Measurements from ENCODE around the gene LHX5.

LHX5 gene

GRCh38 chr12:113437729-113438100 lies 34.0 kb downstream of the LHX5 start:
- no peak for DNase-seq

- DNase-seq: no peak
Measured at GRCh38 chr12:113436993-113437728, 34.5 kb downstream of the LHX5 start.

DNA sequence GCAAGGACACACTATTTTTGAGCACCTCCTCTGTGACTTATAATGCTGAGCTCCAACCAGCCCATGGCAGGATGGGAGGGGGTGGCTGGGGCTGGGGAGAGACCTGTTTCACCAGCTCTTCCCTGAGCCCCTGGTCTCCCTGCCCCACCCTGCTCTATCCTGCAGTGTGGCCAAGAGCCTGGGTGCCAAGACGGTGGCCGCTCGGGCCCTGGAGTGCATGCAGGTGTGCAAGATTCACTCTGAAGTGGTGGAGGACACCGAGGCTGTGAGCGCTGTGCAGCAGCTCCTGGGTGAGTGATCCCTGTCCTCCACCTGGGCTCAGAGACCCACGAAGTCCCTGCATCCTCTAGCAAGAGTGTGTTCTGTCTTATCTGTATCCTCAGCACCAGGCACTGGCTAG lies 35.1 kb downstream of the LHX5 start:
- DNase-seq: no peak

- DNase-seq: no peak
Measured at GRCh38 chr12:113435367-113435766, 36.3 kb downstream of the LHX5 start.

- no peak for DNase-seq
Measured at GRCh38 chr12:113432986-113433385, 38.7 kb downstream of the LHX5 start.

DNA sequence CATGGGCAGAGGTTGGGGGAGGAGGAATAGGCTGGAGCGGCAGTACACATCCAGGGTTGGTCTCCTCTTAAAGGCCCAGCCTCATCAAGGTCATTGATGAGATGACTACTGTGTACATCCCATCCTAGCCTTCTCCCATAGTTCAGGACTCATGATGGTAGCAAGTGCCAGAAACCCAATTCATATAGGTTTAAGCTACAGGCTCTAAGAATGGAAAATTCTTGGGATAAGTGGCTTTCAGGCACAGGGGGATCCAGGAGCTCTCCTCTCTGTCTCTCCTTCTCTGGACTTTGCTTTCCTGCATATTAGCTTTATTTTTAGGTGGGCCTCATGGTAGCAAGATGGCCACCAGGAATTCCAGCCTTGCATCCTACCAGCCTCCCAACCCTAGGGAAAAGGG lies 43.2 kb downstream of the LHX5 start:
- DNase-seq: no peak

DNA sequence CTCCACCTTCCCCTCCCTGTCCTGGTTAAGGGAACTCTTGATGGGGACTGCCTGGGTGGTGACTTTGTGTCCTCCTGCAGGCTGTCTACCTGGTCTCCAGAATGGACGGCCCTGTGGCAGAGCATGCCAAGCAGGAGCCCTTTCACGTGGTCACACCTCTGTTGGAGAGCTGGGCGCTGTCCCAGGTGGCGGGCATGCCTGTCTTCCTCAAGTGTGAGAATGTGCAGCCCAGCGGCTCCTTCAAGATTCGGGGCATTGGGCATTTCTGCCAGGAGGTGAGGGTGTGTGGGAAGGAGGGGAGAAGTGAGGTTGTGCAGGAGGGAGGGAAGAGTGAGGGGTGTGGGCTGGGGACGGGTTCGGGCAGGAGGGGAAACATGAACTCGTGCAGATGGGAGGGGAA lies 43.8 kb downstream of the LHX5 start:
- DNase-seq: no peak

- DNase-seq: no peak
Measured at GRCh38 chr12:113425960-113426453, 45.7 kb downstream of the LHX5 start.

GRCh38 chr12:113424915-113425823 lies 46.5 kb downstream of the LHX5 start:
- no peak for DNase-seq

GRCh38 chr12:113424456-113424855 lies 47.2 kb downstream of the LHX5 start:
- DNase-seq: no peak

DNA sequence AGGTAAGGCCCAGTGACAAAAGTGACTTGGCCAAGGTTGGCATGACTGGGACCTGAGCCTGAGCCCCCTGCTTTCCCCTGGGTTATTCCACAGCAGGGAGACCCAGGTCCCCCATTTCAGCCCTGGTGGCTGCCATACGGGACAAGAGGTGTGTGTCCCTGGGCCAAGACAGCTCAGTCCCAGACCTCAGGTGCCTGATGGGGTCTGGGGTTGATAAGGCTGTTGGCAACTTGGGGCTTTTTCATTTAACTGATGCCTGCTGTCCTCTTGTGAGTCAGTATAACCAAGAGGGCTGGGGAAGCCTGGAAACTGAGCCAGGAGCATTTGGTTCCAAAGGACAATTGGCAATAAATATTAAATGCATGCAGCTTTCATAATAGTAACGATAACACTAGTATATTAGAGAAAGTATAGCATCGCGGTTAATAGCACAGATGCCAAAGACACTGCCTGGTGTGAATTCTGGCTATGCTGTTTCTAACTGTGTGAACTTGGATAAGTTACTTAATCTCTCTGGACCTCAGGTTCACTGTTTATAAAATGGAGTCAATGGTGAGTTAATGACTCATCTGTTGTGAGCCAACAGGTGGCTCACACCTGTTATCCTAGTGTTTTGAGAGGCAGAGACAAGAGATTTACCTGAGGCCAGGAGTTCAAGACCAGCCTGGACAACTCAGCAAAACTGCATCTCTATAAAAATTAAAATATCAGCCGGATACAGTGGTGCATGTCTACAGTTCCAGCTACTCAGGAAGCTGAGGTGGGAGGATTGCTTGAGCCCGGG lies 48.6 kb downstream of the LHX5 start:
- no peak for DNase-seq

GRCh38 chr12:113422030-113422885 lies 49.4 kb downstream of the LHX5 start, which contains the start of gene SDSL:
TSS of gene SDSL (plus strand) at chr12:113422380. CDS start at chr12:113427983, 5,603 bp downstream.
- no peak for DNase-seq

DNA sequence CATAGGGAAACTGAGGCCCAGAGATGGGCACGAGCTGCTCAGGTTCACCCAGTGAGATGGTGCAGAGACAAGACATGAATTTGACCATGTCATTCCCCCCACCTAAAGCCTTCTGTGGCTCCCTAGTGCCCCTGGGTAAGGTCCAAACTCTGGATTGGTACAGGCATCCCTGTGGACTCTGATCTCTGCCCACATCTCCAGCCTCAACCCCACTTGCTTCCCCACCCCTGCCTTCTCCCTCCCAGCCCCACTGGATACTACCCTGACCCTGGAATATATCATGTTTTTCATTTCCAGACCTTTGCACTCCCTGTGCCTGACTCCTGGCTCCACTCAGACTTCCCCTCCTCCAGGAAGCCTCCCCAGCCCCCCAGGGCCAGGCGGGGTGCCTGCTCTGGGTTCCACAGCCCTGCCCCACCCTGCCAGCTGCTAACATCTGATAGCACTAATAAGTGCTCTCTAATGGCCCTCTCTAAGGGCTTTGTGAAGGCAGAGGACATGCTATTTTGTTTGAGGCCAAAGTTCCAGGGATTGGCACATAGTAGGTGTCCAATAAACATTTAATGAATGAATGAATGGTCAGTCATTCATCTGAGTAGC lies 50.6 kb downstream of the LHX5 start:
- DNase-seq: no peak

- no peak for DNase-seq
Measured at GRCh38 chr12:113418213-113418879, 53.3 kb downstream of the LHX5 start.

- no peak for DNase-seq
Measured at GRCh38 chr12:113416091-113416754, 55.4 kb downstream of the LHX5 start.

GRCh38 chr12:113414519-113415038 lies 57.1 kb downstream of the LHX5 start:
- no peak for DNase-seq

DNA sequence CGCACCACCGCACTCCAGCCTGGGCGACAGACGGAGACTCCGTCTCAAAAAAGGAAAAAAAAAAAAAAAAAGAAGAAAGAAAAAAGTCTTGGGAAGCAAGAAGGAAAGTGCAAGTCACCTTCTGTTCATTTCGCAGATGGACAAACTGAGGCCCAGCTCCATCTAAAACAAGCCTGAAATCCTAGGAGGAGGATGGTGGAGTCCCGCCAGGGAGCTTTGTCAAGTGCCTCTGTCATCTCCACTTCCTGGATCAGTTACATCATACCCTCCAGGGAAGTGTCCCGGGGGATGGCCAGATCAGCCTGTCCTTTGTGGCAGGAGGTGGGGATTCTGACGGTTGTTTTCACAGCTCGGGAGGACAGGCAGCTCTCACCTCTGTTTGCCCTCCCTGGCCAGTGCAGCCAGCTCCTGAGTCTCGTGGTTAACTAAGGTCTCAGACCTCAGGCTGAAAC lies 58.2 kb downstream of the LHX5 start:
- DNase-seq: no peak

Measured in NCI-H2081 treated with DMSO at 0.1 percent for 48 hours (cell line).